NCI-H146 (cell line): Measurements from ENCODE around the gene CENPP.

Experiments
- DNase-seq: peaks from one replicate; lab custom pipeline; 2025; lab: John Stamatoyannopoulos, UW

The CENPP gene

GRCh38 chr9:92480986-92481633 is 155.4 kb downstream of the CENPP start:
- no peak for DNase-seq

GRCh38 chr9:92482329-92482728 is 156.6 kb downstream of the CENPP start, which contains the start of gene ASPN:
TSS of gene ASPN (minus strand) at chr9:92482506.
- no peak for DNase-seq

- DNase-seq = no peak
Observed at GRCh38 chr9:92482805-92483204, 157.1 kb downstream of the CENPP start.

- DNase-seq = no peak
Observed at GRCh38 chr9:92483627-92484545, 158.1 kb downstream of the CENPP start.

- no peak for DNase-seq
Observed at GRCh38 chr9:92484563-92484962, 158.8 kb downstream of the CENPP start.

- DNase-seq = no peak
Observed at GRCh38 chr9:92486371-92486770, 160.6 kb downstream of the CENPP start.

GRCh38 chr9:92488681-92489550 is 163.2 kb downstream of the CENPP start:
- DNase-seq = no peak

- peak; percentile 46 for DNase-seq
Observed at GRCh38 chr9:92492781-92493401, 167.1 kb downstream of the CENPP start.

GRCh38 chr9:92493749-92494387 is 168.1 kb downstream of the CENPP start:
- DNase-seq = no peak

GRCh38 chr9:92494856-92495255 is 169.1 kb downstream of the CENPP start:
- DNase-seq = no peak

GRCh38 chr9:92496396-92497176 is 170.8 kb downstream of the CENPP start:
- no peak for DNase-seq

GRCh38 chr9:92499701-92500100 is 173.9 kb downstream of the CENPP start:
- DNase-seq = no peak

- no peak for DNase-seq
Observed at GRCh38 chr9:92500725-92501124, 175.0 kb downstream of the CENPP start.

- DNase-seq = peak; percentile 4
Observed at GRCh38 chr9:92501671-92502393, 176.1 kb downstream of the CENPP start.

GRCh38 chr9:92503156-92503555 is 177.4 kb downstream of the CENPP start:
- DNase-seq = no peak

- no peak for DNase-seq
Observed at GRCh38 chr9:92504881-92505280, 179.1 kb downstream of the CENPP start.

GRCh38 chr9:92506184-92506857 is 180.6 kb downstream of the CENPP start:
- DNase-seq = no peak

- no peak for DNase-seq
Observed at GRCh38 chr9:92507005-92507404, 181.3 kb downstream of the CENPP start.

- DNase-seq = no peak
Observed at GRCh38 chr9:92507496-92507895, 181.7 kb downstream of the CENPP start.
